ENCODE data around the gene RGS6.

Gene RGS6

DNA sequence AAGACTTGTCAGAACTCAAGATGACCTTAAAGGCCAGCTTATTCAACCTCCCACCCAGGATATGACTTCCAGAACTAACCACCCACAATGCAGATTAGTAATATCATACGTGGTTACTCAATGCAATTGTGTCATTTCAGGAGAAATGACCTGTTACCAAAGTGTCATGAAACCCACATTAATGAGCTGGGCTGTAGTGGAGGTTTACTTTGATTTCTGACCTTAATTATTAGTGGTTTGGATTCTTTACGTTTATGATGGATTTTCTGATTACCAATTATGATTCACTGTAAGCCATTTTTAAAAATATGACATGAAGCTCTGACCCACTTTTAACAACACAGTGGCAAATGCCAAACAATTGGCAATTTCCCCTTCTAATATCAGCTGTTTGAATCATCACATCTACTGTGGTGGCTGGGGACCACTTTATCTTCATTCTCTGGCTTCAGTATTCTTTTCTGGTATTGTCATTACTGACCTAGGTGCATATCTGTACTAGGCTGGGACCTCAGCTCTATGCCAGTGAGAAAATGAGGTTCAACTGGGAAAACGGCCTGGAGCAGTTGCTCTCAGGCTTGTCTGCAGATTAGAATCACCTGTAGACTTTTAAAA is 223.3 kb downstream of the RGS6 start:
- DNase-seq (ENCODE audit: low read depth in 2 of 2) = no peak

GRCh38 chr14:72164420-72165228 is 232.4 kb downstream of the RGS6 start:
- no peak for DNase-seq (ENCODE audit: low read depth in 2 of 2)

- no peak for DNase-seq (ENCODE audit: low read depth in 2 of 2)
Measured at GRCh38 chr14:72165229-72165698, 233.0 kb downstream of the RGS6 start.

DNA sequence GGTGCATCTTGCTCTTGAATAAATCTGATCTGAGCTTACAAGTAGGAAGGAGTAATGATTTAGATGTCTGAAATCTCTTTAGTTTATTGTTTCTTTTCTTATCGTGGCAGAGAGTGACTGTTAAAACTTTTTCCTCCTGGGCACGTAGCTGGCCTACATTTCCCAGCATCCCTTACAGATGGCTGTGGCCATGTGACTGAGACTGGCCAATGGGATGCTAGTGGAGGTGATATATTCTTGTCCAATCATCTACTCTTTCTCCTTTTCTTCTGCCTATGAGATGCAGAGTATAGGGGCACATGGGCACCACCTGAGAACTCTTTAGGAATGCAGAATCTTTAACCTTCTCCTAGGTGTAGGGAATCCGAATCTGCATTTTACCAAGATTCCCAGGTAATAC is 237.3 kb downstream of the RGS6 start:
- no peak for DNase-seq (ENCODE audit: low read depth in 2 of 2)

DNA sequence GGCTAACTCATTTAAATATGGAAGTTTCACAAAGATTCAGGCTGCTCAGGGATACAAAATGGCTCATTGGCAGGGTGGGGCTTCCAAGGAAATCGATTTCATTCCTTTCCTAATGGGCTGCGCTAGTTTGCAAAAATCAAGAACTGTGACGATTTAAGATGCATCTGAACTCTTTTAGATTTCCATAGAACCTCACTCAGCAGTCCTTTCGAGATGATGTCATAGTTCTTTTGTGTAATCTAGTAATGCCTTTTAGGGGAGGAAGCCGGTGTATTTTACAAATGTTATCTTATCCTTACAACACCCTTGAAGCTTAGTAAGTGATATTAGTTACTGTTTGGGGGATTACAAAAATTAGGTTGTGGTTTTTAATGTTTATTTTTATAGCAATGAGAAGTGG is 239.8 kb downstream of the RGS6 start:
- no peak for DNase-seq (ENCODE audit: low read depth in 2 of 2)

DNA sequence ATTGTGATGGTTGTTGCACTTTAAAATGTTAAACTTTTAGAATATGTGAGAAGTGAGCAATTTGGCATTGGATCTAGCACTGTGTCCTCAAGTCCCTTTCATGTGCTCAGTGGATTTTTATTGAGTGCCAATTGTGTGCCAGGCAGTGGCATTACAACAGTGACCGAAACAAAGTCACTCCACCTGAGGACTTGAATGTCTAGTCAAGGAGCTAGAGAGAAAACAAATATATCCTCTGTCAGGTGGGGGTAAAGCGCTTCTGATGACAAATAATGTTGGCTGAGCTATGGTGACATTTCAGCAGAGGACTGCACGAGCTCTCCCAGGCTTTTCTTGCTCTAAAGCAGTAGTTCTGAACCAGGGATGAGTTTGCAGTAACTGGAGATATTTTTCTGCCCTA is 240.4 kb downstream of the RGS6 start:
- DNase-seq (ENCODE audit: low read depth in 2 of 2) = no peak

GRCh38 chr14:72173038-72173720 is 240.9 kb downstream of the RGS6 start:
- DNase-seq (ENCODE audit: low read depth in 2 of 2) = no peak

DNA sequence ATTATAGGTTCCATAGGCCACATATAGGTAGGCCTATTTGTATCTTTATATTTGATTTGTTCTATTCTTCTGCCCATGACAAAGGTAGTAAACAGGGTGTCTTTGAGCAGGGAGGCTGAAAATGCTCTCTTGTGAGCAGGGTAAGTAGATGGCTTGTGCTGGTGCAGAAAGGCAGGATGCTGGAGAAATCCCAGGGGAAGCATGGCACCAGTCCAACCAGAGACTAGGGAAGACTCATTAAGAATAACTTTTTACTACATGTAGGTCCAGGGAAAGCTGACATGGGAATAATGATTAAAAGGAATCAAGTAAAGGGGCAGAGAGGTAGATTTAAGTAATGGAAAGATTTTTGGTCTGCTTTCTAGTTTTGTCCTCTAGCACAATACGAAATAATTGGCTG is 245.0 kb downstream of the RGS6 start:
- no peak for DNase-seq (ENCODE audit: low read depth in 2 of 2)

DNA sequence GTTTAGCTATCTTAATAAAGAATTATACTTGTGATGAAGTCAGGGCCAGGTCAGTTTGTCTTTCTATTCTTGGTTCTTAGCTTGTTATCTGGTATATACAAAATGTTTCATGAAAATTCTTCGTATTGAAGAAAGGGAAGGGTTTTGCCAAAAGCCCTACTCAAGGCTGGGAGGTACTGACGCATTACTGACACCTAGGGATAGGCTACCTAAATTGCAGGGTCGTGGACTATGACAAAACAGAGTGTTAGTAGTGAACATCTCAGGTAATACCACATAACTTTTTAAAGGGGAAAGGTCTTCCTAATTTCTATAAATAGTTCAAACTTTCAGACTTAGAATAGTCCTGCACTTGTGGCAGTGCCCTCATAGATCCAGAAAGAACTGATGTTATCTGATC is 246.3 kb downstream of the RGS6 start:
- DNase-seq (ENCODE audit: low read depth in 2 of 2) = no peak

- no peak for DNase-seq (ENCODE audit: low read depth in 2 of 2)
Measured at GRCh38 chr14:72182708-72183432, 250.6 kb downstream of the RGS6 start.

DNA sequence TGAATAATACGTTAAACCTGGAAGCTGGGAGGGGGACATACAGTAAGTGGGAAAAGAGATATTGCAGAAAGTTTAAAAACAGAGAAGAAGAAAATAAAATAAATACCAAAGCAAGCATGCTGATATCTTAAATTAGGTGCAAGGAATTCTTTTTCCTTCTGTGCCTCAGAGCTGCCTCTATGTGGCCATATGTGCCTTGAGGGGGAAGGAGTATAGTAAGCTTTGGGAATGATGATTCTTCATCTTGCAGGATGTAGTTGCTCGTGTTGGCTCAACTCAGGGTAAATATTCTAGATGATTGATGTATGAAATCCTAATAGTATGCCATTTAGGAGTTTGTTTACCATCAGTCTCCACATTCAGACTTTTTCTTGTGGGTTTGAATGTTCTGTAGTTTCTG is 251.4 kb downstream of the RGS6 start:
- DNase-seq (ENCODE audit: low read depth in 2 of 2) = no peak

DNA sequence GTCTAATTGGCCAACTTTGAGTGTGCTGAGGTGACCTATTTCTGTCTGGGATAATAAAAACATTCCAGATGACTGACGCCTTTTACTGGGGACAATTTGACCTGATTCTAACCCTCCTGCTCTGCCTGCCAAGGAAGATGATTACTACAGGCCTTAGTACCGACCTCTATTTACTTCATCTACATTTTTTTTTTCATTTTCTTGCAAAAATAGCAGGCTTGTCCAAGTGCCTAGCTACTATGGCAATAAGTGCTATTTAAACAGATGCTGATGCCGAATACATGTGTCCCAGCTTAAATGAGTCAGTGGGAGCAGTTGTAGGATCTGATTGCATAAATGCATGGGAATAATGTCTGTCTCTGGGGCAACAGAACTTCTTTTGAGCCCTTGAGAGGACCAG is 254.3 kb downstream of the RGS6 start:
- no peak for DNase-seq (ENCODE audit: low read depth in 2 of 2)

DNA sequence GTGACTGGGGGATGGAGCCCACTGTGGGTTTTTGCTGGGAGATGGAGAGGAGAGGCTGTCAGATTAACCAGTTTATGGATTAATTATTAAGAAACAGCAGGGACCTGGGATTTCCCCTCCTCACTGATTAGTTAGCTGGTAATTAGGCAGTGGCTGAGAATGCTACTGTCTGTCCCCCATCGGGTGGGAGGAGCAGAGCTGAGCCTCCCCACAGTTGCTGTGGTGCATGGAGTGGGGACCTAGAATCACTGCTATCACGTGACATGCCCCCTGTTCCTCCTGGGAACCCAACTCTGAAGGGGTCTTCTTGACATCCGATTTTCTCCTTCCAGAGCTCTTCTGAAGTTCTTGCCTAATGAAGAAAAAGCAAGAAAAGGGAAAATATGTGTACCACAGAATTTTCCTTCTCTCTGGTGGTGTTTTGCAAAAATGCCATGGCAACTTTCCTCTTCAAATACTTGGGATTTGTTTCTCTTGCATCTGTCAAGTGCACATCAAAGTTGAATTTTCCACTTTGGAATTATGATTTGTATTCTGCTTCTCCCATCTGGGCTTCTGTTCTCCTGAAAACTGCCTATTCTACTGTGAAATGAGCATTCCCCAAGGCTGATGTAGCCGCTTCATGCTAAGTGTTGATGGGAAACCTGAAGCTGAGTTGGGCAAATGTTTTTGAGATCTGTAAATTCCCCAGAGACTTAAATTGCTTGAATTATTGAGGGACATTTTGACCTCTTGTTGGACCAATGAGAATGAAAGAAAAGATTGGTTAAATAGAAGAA is 264.2 kb downstream of the RGS6 start:
- DNase-seq (ENCODE audit: low read depth in 2 of 2) = no peak

- DNase-seq (ENCODE audit: low read depth in 2 of 2) = no peak
Measured at GRCh38 chr14:72201645-72202044, 269.4 kb downstream of the RGS6 start.

- DNase-seq (ENCODE audit: low read depth in 2 of 2) = no peak
Measured at GRCh38 chr14:72213424-72213823, 281.2 kb downstream of the RGS6 start.

DNA sequence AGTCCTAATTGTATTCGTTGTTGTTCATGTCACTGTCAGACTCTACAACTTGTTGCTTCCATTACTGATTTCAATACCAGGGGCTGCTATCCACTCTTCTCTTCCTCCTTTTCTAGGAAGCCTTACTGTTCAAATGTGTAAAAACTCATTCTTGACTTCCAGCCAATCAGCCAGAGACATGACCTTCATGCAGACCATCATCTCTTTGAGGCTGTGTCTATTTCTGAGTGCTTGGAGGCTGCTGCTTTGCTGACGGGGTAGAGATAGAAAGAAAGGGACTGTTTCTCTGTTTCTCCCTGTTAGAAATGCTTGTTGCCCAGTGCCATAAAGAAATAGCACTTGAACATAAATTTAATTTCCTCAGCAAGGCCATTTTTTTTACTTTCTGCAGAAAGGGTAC is 282.9 kb downstream of the RGS6 start:
- DNase-seq (ENCODE audit: low read depth in 2 of 2) = no peak

GRCh38 chr14:72217135-72217534 is 284.9 kb downstream of the RGS6 start:
- no peak for DNase-seq (ENCODE audit: low read depth in 2 of 2)

DNA sequence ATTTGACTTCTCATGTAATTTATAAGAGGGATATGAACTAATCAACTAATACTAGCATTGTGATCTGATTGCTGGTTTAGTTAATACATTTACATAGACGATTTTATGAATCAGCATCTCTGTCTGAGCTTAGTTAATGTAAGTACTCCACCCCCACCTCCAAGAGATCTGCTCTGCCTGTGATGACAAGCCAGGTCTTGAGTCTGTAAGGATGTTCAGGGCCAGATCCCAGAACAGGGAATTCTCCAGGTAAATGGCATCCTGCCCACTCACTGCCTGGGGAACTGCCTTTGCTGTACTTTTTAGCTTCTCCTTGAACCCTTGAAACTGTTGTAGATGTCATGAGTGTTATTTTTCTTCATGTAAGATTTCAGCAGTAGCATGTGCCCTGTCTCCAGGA is 289.8 kb downstream of the RGS6 start:
- no peak for DNase-seq (ENCODE audit: low read depth in 2 of 2)

GRCh38 chr14:72236629-72237028 is 304.4 kb downstream of the RGS6 start:
- DNase-seq (ENCODE audit: low read depth in 2 of 2) = no peak

DNA sequence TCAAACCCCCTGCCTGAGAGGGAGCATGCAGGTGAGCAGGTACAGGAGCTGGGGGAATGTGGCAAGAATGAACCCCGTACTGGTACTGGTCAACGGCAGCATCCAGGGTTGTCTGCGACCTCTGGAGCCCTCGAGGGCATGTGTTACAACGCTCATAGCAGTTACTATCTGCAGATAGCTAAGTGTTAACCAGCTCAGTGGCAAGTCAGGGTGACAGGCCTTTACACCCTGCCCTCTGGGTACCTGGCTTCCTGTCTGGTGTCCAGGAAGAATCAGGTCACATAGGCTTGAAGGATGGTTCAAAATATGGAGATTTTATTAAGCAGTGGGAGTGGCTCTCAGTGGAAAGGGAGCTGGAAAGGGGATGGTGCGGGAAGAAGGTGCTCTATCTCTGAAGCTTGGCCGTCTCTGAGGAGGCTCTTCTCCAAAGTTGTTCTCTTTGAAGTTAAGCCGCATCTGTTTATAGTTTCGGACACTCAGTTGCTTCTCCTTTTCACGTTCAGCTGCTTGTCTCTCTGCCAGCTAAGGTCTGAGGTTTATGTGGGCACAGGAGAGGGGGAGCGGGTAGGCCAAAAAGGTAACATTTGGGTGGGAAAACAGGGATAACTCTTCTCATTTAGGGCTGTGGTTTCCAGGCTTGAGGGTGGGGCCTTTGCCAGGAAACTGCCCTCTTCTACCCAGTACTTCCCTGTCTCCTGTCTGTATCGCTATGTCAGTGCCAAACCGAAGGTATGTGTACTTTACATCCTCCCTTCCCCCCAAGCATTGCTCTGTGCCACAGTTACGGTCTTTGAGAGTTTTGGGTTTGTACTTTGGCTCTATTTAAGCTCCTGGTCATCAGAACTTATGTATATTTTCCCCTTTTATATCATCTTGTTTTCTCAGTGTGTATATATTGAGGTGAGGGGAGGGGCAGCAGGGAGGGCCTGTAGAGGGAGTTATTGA is 305.8 kb downstream of the RGS6 start:
- no peak for DNase-seq (ENCODE audit: low read depth in 2 of 2)
